K562 (cell line): ENCODE measurements around the gene PLCB3. TPM values are rescaled to one million over a fixed set of nuclear protein-coding genes. Genes with fewer than 3 reads are reported as not detected.
A peak's percentile ranks its signal among the peaks of the same experiment; 100 is the strongest.

Experiments used
- CHCHD3 ChIP-seq: fragments of 250-450 bp; sonication (Bioruptor Pico); IDR thresholded peaks from 2 replicates; pipeline ENCODE4 v2.1.2; 2022; ENCODE audit warnings: mild to moderate bottlenecking
- DIDO1 ChIP-seq: fragments of 450-650 bp; IDR thresholded peaks from 2 replicates; pipeline ENCODE4 v1.6.1; 2016; ENCODE audit warnings: low read depth, missing biosample characterization, missing genetic modification characterization
- ETV1 ChIP-seq: fragments of 450-650 bp; conservative IDR thresholded peaks from 2 replicates; pipeline ENCODE4 v1.6.1; 2016; ENCODE audit warnings: missing genetic modification characterization, control low read depth, low read depth, missing compliant biosample characterization
- FOXM1 ChIP-seq, 2 experiments: fragments of 450-650 bp in 1 of 2; sonication (generic) in 1 of 2; formaldehyde crosslinking in 1 of 2; IDR thresholded peaks; 2 replicates each; pipeline versions ENCODE4 v1.6.1 to v1.9.0; 2017 to 2022; ENCODE audit warnings: low read depth in 2 of 2, mild to moderate bottlenecking in 2 of 2, missing genetic modification reagents in 1 of 2, moderate library complexity in 1 of 2
- GABPB2 ChIP-seq: fragments of 250-450 bp; sonication (Bioruptor Pico); conservative IDR thresholded peaks from 2 replicates; pipeline ENCODE4 v1.5.1; 2021; ENCODE audit warnings: mild to moderate bottlenecking
- GTF2F1 ChIP-seq: IDR thresholded peaks from 2 replicates; pipeline ENCODE4 v1.6.1; 2011; ENCODE audit warnings: low read depth, low read length, improper control_type of control experiment
- HNRNPLL ChIP-seq: fragments of 200-400 bp; formaldehyde crosslinking; IDR thresholded peaks from 2 replicates; pipeline ENCODE4 v1.6.1; 2017; ENCODE audit warnings: low read length, low read depth, mild to moderate bottlenecking; ENCODE audit not compliant: poor library complexity, severe bottlenecking
- JUNB ChIP-seq: fragments of 450-650 bp; formaldehyde crosslinking; conservative IDR thresholded peaks from 2 replicates; pipeline ENCODE4 v1.4.0; 2020; ENCODE audit warnings: mild to moderate bottlenecking
- MCM5 ChIP-seq: fragments of 450-650 bp; IDR thresholded peaks from 2 replicates; pipeline ENCODE4 v1.6.1; 2016; ENCODE audit warnings: low read depth
- MYC ChIP-seq, 2 experiments: fragments of 250-450 bp in 1 of 2; sonication (Bioruptor Pico) in 1 of 2; IDR thresholded peaks; 2 replicates each; pipeline versions ENCODE4 v1.5.1 to v1.6.1; 2012 to 2021; ENCODE audit warnings: low read depth in 2 of 2, borderline replicate concordance in 1 of 2, improper control_type of control experiment in 1 of 2, low read length in 1 of 2, mild to moderate bottlenecking in 1 of 2, moderate library complexity in 1 of 2
- NFXL1 ChIP-seq: fragments of 450-650 bp; formaldehyde crosslinking; IDR thresholded peaks from 2 replicates; pipeline ENCODE4 v1.4.0; 2021; ENCODE audit warnings: mild to moderate bottlenecking
- TEAD4 ChIP-seq, 2 experiments: sonication (generic) in 1 of 2; formaldehyde crosslinking in 1 of 2; IDR thresholded peaks; 2 replicates each; pipeline versions ENCODE4 v1.6.1 to v1.8.0; 2012 to 2022; ENCODE audit warnings: borderline replicate concordance in 1 of 2, inconsistent platforms in 1 of 2, low read length in 1 of 2, mild to moderate bottlenecking in 1 of 2, missing genetic modification reagents in 1 of 2
- ZBTB34 ChIP-seq: fragments of 250-450 bp; sonication (Bioruptor Pico); IDR thresholded peaks from 2 replicates; pipeline ENCODE4 v1.8.0; 2021; ENCODE audit warnings: mild to moderate bottlenecking, moderate library complexity
- ZNF124 ChIP-seq: sonication (generic); formaldehyde crosslinking; IDR thresholded peaks from 2 replicates; pipeline ENCODE4 v1.8.1; 2022; ENCODE audit warnings: missing genetic modification reagents
- ZNF431 ChIP-seq: sonication (generic); formaldehyde crosslinking; IDR thresholded peaks from 2 replicates; pipeline ENCODE4 v1.8.0; 2022; ENCODE audit warnings: mild to moderate bottlenecking, missing genetic modification reagents
- ZNF444 ChIP-seq: fragments of 250-450 bp; sonication (Bioruptor Pico); IDR thresholded peaks from 2 replicates; pipeline ENCODE4 v1.4.0; 2020; ENCODE audit warnings: mild to moderate bottlenecking, moderate library complexity
- ZNF449 ChIP-seq: fragments of 250-450 bp; sonication (Bioruptor Pico); IDR thresholded peaks from 2 replicates; pipeline ENCODE4 v1.8.0; 2022; ENCODE audit warnings: moderate library complexity, mild to moderate bottlenecking, inconsistent platforms
- ZNF561 ChIP-seq: fragments of 450-650 bp; formaldehyde crosslinking; conservative IDR thresholded peaks from 2 replicates; pipeline ENCODE4 v1.4.0; 2020; ENCODE audit warnings: mild to moderate bottlenecking, moderate library complexity
- polyA plus RNA-seq, 8 experiments: library from polyadenylated mRNA; depleted of rRNA in 4 of 8; stranded (reverse) in 5 of 8; unstranded in 3 of 8; fragments of >200 nt; fragmentation: Nextera tagmentation in 2 of 8; fragmentation: Illumina TruSeq in 1 of 8; extraction: Ambion mirVana in 2 of 8; extraction: Trizol in 1 of 8; gene quantifications; 2 replicates each; pipeline versions ENCODE4 v1.2.1 to v1.2.3, GENCODE V29; 2011 to 2014; ENCODE audit warnings: inconsistent platforms in 1 of 8, missing spikeins in 1 of 8
- total RNA-seq, 7 experiments: library from RNA; depleted of rRNA in 6 of 7; stranded (reverse); fragments of >200 nt in 6 of 7; fragmentation: Illumina TruSeq in 2 of 7; extraction: Trizol in 2 of 7; gene quantifications; 2 replicates each; pipeline versions ENCODE4 v1.2.1 to v1.2.3, GENCODE V29; 2011 to 2021; ENCODE audit warnings: low replicate concordance in 1 of 7
- TF ChIP-seq, protein P1 (sequence below): fragments of 450-650 bp; IDR thresholded peaks from 2 replicates; pipeline ENCODE4 v1.6.1; 2017; ENCODE audit warnings: mild to moderate bottlenecking, moderate library complexity
- TF ChIP-seq, protein P2 (sequence below): fragments of 250-450 bp; sonication (Bioruptor Pico); IDR thresholded peaks from 2 replicates; pipeline ENCODE4 v1.5.0; 2021

Gene PLCB3
- total and polyA plus RNA-seq, 9 of the 15 experiments (the other 6 are each of a cell fraction or from before 2014, with no cell fraction given): 0.31 to 44.8 (median 14.6) TPM

GRCh38 chr11:64284962-64285884, 33.9 kb downstream of the PLCB3 start, which contains the start of gene GPR137 (continued):
- TF ChIP-seq, protein P1, sequence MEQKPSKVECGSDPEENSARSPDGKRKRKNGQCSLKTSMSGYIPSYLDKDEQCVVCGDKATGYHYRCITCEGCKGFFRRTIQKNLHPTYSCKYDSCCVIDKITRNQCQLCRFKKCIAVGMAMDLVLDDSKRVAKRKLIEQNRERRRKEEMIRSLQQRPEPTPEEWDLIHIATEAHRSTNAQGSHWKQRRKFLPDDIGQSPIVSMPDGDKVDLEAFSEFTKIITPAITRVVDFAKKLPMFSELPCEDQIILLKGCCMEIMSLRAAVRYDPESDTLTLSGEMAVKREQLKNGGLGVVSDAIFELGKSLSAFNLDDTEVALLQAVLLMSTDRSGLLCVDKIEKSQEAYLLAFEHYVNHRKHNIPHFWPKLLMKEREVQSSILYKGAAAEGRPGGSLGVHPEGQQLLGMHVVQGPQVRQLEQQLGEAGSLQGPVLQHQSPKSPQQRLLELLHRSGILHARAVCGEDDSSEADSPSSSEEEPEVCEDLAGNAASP: no peak
- TF ChIP-seq ZNF431 (CRISPR knock-in tag) (no peak), ZNF561 (CRISPR knock-in tag) (no peak), TEAD4 (IDR thresholded peaks at IDR 0.05; ENCODE audit: low read length) (no peak), TEAD4 (CRISPR knock-in tag; IDR thresholded peaks at IDR 0.05; ENCODE audit: borderline replicate concordance) (no peak), ETV1 (no peak), MYC (IDR thresholded peaks at IDR 0.05; ENCODE audit: low read depth, low read length) (peak; percentile 44; the same call in 1 of the 2 replicates), MYC (CRISPR knock-in tag; IDR thresholded peaks at IDR 0.05; ENCODE audit: borderline replicate concordance, low read depth) (no peak), GABPB2 (CRISPR knock-in tag) (no peak), FOXM1 (IDR thresholded peaks at IDR 0.05; ENCODE audit: low read depth) (no peak), FOXM1 (CRISPR knock-in tag; IDR thresholded peaks at IDR 0.05; ENCODE audit: low read depth) (no peak), ZNF449 (CRISPR knock-in tag) (no peak), NFXL1 (CRISPR knock-in tag) (no peak), ZBTB34 (no peak), MCM5 (no peak), GTF2F1 (no peak), HNRNPLL (peak; percentile 99), CHCHD3 (no peak), ZNF124 (no peak), ZNF444 (peak; percentile 64; the same call in 1 of the 2 replicates), JUNB (CRISPR knock-in tag) (no peak), DIDO1 (tag) (peak; percentile 45; the same call in 1 of the 2 replicates)
- TF ChIP-seq, protein P2, sequence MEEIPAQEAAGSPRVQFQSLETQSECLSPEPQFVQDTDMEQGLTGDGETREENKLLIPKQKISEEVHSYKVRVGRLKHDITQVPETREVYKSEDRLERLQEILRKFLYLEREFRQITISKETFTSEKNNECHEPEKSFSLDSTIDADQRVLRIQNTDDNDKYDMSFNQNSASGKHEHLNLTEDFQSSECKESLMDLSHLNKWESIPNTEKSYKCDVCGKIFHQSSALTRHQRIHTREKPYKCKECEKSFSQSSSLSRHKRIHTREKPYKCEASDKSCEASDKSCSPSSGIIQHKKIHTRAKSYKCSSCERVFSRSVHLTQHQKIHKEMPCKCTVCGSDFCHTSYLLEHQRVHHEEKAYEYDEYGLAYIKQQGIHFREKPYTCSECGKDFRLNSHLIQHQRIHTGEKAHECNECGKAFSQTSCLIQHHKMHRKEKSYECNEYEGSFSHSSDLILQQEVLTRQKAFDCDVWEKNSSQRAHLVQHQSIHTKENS: no peak
